B cell (primary cell): ENCODE results near the gene LIX1. TPM values are rescaled to one million over a fixed set of nuclear protein-coding genes. Genes with fewer than 3 reads are reported as not detected.

Experiments
- ATAC-seq: fragments of 200-7000 bp; cut with Tn5 transposase; one replicate; pipeline ENCODE4 v1.10.0; 2021; ENCODE audit warnings: low read depth, mild to moderate bottlenecking, moderate number of reproducible peaks, moderate library complexity
- CTCF ChIA-PET: fragments of 350-600 bp; sonication (Branson Sonifier 250); formaldehyde crosslinking; loops from one replicate; lab custom pipeline; 2021; ENCODE audit warnings: antibody characterized with exemption, inconsistent platforms; lab: Charles Lee
- POLR2A ChIA-PET: fragments of 350-600 bp; sonication (Branson Sonifier 250); formaldehyde crosslinking; loops from one replicate; lab custom pipeline; 2021; ENCODE audit warnings: antibody characterized with exemption; lab: Charles Lee
- DNase-seq: peaks from one replicate; pipeline ENCODE4 v3.0.0; 2013
- H2AFZ ChIP-seq: 2 replicates; pipeline ENCODE4 v1.6.1; 2012; ENCODE audit warnings: mild to moderate bottlenecking, low read depth, low read length; ENCODE audit not compliant: insufficient read depth, poor library complexity, severe bottlenecking
- H3K27ac ChIP-seq, 2 donors: 1 replicate in 1 of 2; 2 replicates in 1 of 2; pipeline ENCODE4 v1.5.1; 2012 to 2013; ENCODE audit warnings: low read length in 2 of 2, mild to moderate bottlenecking in 2 of 2, moderate library complexity in 1 of 2
- H3K27me3 ChIP-seq, 4 experiments: fragments of 200-600 bp in 1 of 4; sonication (generic) in 1 of 4; replicated peaks in 1 of 4; 1 replicate in 2 of 4; 2 replicates in 2 of 4; pipeline versions ENCODE4 v1.6.1 to v1.7.0; 2013 to 2016; ENCODE audit warnings: low read length in 3 of 4, mild to moderate bottlenecking in 2 of 4, mixed read lengths in 1 of 4, moderate library complexity in 1 of 4; ENCODE audit not compliant: insufficient read depth in 4 of 4, control insufficient read depth in 3 of 4; ENCODE audit errors: control extremely low read depth in 1 of 4
- H3K36me3 ChIP-seq, 2 experiments: replicated peaks in 1 of 2; 1 replicate in 1 of 2; 2 replicates in 1 of 2; pipeline versions ENCODE4 v1.6.1 to v1.7.1; 2013; ENCODE audit warnings: low read length in 1 of 2; ENCODE audit not compliant: insufficient read depth in 2 of 2, control insufficient read depth in 1 of 2; ENCODE audit errors: control extremely low read depth in 1 of 2, extremely low read depth in 1 of 2
- H3K4me1 ChIP-seq, 2 donors: fragments of 200-600 bp in 1 of 2; sonication (generic) in 1 of 2; 1 replicate in 1 of 2; 2 replicates in 1 of 2; pipeline versions ENCODE4 v1.5.1 to v1.6.1; 2013 to 2017; ENCODE audit warnings: low read length in 2 of 2; ENCODE audit not compliant: control insufficient read depth in 2 of 2, insufficient read depth in 2 of 2
- H3K4me2 ChIP-seq: replicated peaks from 2 replicates; pipeline ENCODE3; 2012; ENCODE audit warnings: mild to moderate bottlenecking, low read depth, low read length; ENCODE audit not compliant: poor library complexity, severe bottlenecking
- H3K4me3 ChIP-seq, 5 experiments: fragments of 200-600 bp in 1 of 5; sonication (generic) in 1 of 5; 1 replicate in 3 of 5; 2 replicates in 2 of 5; pipeline versions ENCODE4 v1.5.1 to v1.7.0; 2011 to 2016; ENCODE audit warnings: low read length in 4 of 5, mild to moderate bottlenecking in 4 of 5, low read depth in 2 of 5, control low read depth in 1 of 5, moderate library complexity in 1 of 5; ENCODE audit not compliant: insufficient read depth in 1 of 5; ENCODE audit errors: control extremely low read depth in 1 of 5, extremely low read depth in 1 of 5
- H3K79me2 ChIP-seq: fragments of 200-600 bp; sonication (generic); one replicate; pipeline ENCODE4 v1.6.0; 2016; ENCODE audit warnings: low read length; ENCODE audit not compliant: control insufficient read depth, insufficient read depth
- H3K9ac ChIP-seq: fragments of 200-600 bp; sonication (generic); 2 replicates; pipeline ENCODE4 v1.6.1; 2017; ENCODE audit warnings: mild to moderate bottlenecking, low read length, moderate library complexity
- H3K9me3 ChIP-seq, 3 donors: one replicate each; pipeline versions ENCODE4 v1.6.1 to v1.7.1; 2013; ENCODE audit warnings: low read length in 2 of 3; ENCODE audit not compliant: control insufficient read depth in 2 of 3, insufficient read depth in 1 of 3; ENCODE audit errors: control extremely low read depth in 1 of 3
- H4K20me1 ChIP-seq: 2 replicates; pipeline ENCODE4 v1.6.0; 2012; ENCODE audit warnings: mild to moderate bottlenecking, low read length; ENCODE audit not compliant: insufficient read depth, control insufficient read depth, poor library complexity, severe bottlenecking
- H3K27ac Mint-ChIP-seq: one replicate; pipeline ENCODE4 v1.8.0; 2021; ENCODE audit warnings: mixed read lengths
- H3K27me3 Mint-ChIP-seq: one replicate; pipeline ENCODE4 v1.8.0; 2021; ENCODE audit warnings: mixed read lengths
- H3K4me1 Mint-ChIP-seq: one replicate; pipeline ENCODE4 v1.8.0; 2021; ENCODE audit warnings: mixed read lengths
- H3K4me3 Mint-ChIP-seq: one replicate; pipeline ENCODE4 v1.8.0; 2021; ENCODE audit warnings: mixed read lengths
- H3K9me3 Mint-ChIP-seq: one replicate; pipeline ENCODE4 v1.8.0; 2022; ENCODE audit warnings: mixed read lengths; ENCODE audit not compliant: insufficient read depth
- EZH2 ChIP-seq: IDR thresholded peaks from 2 replicates; pipeline ENCODE4 v1.6.1; 2012; ENCODE audit warnings: borderline replicate concordance, low read depth, mild to moderate bottlenecking, moderate library complexity, low read length; ENCODE audit not compliant: insufficient read depth, poor library complexity, severe bottlenecking
- WGBS: methylation state at CpG from one replicate; pipeline ENCODE4 v1.1.5; 2013; ENCODE audit warnings: missing lambda C conversion rate; ENCODE audit not compliant: insufficient coverage; 5-methylcytosine and 5-hydroxymethylcytosine counted together
- intact Hi-C: fragments of 100-400 bp; cut with micrococcal nuclease; formaldehyde crosslinking; loops from one replicate; pipeline ENCODE4 v1.10.0; 2022
- polyA plus RNA-seq: library from polyadenylated mRNA; depleted of rRNA; stranded (reverse); fragments of >200 nt; gene quantifications from 2 replicates; pipeline ENCODE4 v1.2.3, GENCODE V29; 2012
- total RNA-seq, 2 donors: library from RNA; stranded (reverse); fragments of 120-200 nt in 1 of 2; gene quantifications; 1 replicate in 1 of 2; 2 replicates in 1 of 2; pipeline versions ENCODE4 v1.2.3 to v1.2.4, GENCODE V29; 2013 to 2022
- TF ChIP-seq, protein P1 (sequence below): fragments of 200-600 bp; IDR thresholded peaks from one replicate; pipeline ENCODE4 v1.8.0; 2022; ENCODE audit warnings: antibody characterized with exemption, mild to moderate bottlenecking

LIX1 gene
- total and polyA plus RNA-seq, 2 donors (not counting 1 experiment from before 2014, with no cell fraction given): not detected

DNA sequence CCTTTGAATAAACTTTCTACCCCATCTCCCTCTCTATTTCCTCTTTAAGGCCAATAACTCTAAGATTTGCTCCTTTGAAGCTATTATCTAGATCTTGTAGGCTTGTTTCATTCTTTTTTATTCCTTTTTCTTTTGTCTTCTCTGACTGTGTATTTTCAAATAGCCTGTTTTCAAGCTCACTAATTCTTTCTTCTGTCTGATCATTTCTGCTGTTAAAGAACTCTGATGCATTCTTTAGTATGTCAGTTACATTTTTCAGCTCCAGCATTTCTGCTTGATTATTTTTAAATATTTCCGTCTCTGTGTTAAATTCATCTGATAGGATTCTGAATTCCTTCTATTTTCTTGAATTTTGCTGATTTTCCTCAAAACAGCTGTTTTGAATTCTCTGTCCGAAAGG, 15.3 kb upstream of the LIX1 start:
- Histone ChIP-seq H3K79me2 (no peaks in the 10 kb centered on the region), H3K27ac (no peak overlapping the region), H2AFZ (no peak overlapping the region), H3K36me3 (peaks cover 8 to 22% of the 10 kb centered on the region in 2 experiments), H4K20me1 (no peaks in the 10 kb centered on the region), H3K4me2 (no peak overlapping the region), H3K4me3 (no peak overlapping the region), H3K27me3 (no peaks in the 10 kb centered on the region), H3K4me1 (no peaks in the 10 kb centered on the region), H3K9me3 (peaks cover 0 to 19% (median 8%) of the 10 kb centered on the region in 3 donors), H3K9ac (no peak overlapping the region)
- ATAC-seq (no peak), DNase-seq (no peak)
- CTCF ChIA-PET: interaction anchor here (1.3 to 13.7 kb wide), 3 partner anchors 9 to 407 kb away, joined by 3 to 288 read pairs (median 214); partner anchors contain the start of gene ERAP2
- H3K4me1 Mint-ChIP-seq: no peaks in the 10 kb centered on the region
- no CpG with 5 or more reads among the region's 2 CpGs for WGBS
- H3K9me3 Mint-ChIP-seq: peaks cover 7% of the 10 kb centered on the region
- intact Hi-C loops: no loop called here
- no peak overlapping the region for H3K4me3 Mint-ChIP-seq
- H3K27ac Mint-ChIP-seq: no peak overlapping the region
- TF ChIP-seq, protein P1, sequence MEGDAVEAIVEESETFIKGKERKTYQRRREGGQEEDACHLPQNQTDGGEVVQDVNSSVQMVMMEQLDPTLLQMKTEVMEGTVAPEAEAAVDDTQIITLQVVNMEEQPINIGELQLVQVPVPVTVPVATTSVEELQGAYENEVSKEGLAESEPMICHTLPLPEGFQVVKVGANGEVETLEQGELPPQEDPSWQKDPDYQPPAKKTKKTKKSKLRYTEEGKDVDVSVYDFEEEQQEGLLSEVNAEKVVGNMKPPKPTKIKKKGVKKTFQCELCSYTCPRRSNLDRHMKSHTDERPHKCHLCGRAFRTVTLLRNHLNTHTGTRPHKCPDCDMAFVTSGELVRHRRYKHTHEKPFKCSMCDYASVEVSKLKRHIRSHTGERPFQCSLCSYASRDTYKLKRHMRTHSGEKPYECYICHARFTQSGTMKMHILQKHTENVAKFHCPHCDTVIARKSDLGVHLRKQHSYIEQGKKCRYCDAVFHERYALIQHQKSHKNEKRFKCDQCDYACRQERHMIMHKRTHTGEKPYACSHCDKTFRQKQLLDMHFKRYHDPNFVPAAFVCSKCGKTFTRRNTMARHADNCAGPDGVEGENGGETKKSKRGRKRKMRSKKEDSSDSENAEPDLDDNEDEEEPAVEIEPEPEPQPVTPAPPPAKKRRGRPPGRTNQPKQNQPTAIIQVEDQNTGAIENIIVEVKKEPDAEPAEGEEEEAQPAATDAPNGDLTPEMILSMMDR: no peak
- TF ChIP-seq EZH2: no peak
- no peaks in the 10 kb centered on the region for H3K27me3 Mint-ChIP-seq
- POLR2A ChIA-PET: no interaction called here

DNA sequence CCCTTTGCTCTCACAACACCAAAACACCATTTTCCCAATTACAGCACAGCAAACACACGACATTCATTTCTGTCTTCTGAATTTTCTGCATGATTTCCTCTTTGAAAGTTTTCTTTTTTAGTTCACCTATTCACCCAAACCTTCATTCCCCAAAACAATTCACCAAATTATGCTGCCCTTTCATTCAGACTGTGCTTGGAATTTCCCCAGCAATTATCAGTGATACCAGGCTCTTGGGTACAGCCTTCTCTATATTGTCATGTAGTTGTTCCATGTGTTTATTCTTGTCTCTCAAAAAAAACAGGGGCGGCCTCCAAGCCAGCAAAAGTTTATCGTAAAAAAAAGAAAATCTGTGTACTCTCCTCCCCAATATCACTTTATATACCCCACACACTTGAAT, 9.0 kb upstream of the LIX1 start:
- Histone ChIP-seq H3K36me3 (peaks cover 0 to 1% of the 10 kb centered on the region in 2 experiments), H3K4me2 (no peak overlapping the region), H3K9me3 (no peaks in the 10 kb centered on the region), H3K79me2 (no peaks in the 10 kb centered on the region), H3K27me3 (no peaks in the 10 kb centered on the region), H3K9ac (no peak overlapping the region), H3K27ac (no peak overlapping the region), H2AFZ (no peak overlapping the region), H3K4me1 (no peaks in the 10 kb centered on the region), H3K4me3 (no peak overlapping the region), H4K20me1 (no peaks in the 10 kb centered on the region)
- Mint-ChIP-seq H3K4me3 (no peak overlapping the region), H3K4me1 (no peaks in the 10 kb centered on the region), H3K27ac (no peak overlapping the region), H3K9me3 (no peaks in the 10 kb centered on the region), H3K27me3 (no peaks in the 10 kb centered on the region)
- ATAC-seq: no peak
- WGBS: 67% methylated on average over 1 of the region's 3 CpGs
- DNase-seq: no peak
- CTCF ChIA-PET: interaction anchor here (1.7 kb wide), 1 partner anchor 154 kb away, joined by 5 read pairs; no protein-coding TSS in a partner anchor
- POLR2A ChIA-PET: no interaction called here
- no peak for TF ChIP-seq EZH2
- TF ChIP-seq, protein P1: no peak
- intact Hi-C loops: no loop called here
